ENCODE results near the gene MYCL. TPM values are rescaled to one million over a fixed set of nuclear protein-coding genes. Genes with fewer than 3 reads are reported as not detected.
A peak's percentile ranks its signal among the peaks of the same experiment; 100 is the strongest.

Gene MYCL
- total RNA-seq, 2 donors from 2014 or later, result 0.14 to 0.72 TPM

GRCh38 chr1:39898648-39899603 lies 2.8 kb downstream of the MYCL start:
- H3K9me3 Mint-ChIP-seq, result no peaks in the 10 kb centered on the region
- H3K27ac Mint-ChIP-seq, result no peak overlapping the region
- ATAC-seq, result no peak
- H3K36me3 Mint-ChIP-seq, result no peaks in the 10 kb centered on the region
- DNase-seq (ENCODE audit: low spot score in 2 of 2), result no peak

DNA sequence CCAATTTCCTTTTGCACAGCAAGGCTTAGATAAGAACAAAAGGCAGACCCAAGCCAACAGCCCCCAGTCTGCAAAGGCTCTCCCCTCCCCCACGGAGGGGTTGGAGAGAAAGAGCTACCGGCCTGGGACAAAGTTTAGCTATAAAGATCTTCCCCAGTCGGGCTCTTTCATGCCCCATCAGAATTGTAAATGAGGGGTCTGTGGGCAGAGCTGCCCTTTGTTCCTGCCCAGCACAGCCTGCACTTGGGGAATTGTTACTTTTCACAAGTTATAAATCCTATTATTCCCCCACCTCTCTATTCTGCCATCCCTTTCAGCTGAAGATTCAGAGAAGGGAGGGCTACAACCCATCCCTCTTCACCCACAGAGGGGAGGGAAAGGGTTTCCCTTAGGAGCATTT lies 3.5 kb downstream of the MYCL start:
- Mint-ChIP-seq H3K36me3 (no peaks in the 10 kb centered on the region), H3K9me3 (no peaks in the 10 kb centered on the region), H3K27ac (no peak overlapping the region)
- no peak for DNase-seq (ENCODE audit: low spot score in 2 of 2)
- ATAC-seq, result no peak

GRCh38 chr1:39896909-39897685 lies 4.6 kb downstream of the MYCL start:
- no peaks in the 10 kb centered on the region for H3K9me3 Mint-ChIP-seq
- ATAC-seq (no peak), DNase-seq (ENCODE audit: low spot score in 2 of 2) (no peak)
- H3K27ac Mint-ChIP-seq, result no peak overlapping the region
- H3K36me3 Mint-ChIP-seq, result no peaks in the 10 kb centered on the region

- Mint-ChIP-seq H3K27ac (no peak overlapping the region), H3K36me3 (no peaks in the 10 kb centered on the region), H3K9me3 (no peaks in the 10 kb centered on the region)
- DNase-seq (ENCODE audit: low spot score in 2 of 2) (no peak), ATAC-seq (no peak)
Measured at GRCh38 chr1:39895731-39896480, 5.8 kb downstream of the MYCL start.

- no peak for ATAC-seq
Measured at GRCh38 chr1:39894884-39895495, 6.7 kb downstream of the MYCL start.

DNA sequence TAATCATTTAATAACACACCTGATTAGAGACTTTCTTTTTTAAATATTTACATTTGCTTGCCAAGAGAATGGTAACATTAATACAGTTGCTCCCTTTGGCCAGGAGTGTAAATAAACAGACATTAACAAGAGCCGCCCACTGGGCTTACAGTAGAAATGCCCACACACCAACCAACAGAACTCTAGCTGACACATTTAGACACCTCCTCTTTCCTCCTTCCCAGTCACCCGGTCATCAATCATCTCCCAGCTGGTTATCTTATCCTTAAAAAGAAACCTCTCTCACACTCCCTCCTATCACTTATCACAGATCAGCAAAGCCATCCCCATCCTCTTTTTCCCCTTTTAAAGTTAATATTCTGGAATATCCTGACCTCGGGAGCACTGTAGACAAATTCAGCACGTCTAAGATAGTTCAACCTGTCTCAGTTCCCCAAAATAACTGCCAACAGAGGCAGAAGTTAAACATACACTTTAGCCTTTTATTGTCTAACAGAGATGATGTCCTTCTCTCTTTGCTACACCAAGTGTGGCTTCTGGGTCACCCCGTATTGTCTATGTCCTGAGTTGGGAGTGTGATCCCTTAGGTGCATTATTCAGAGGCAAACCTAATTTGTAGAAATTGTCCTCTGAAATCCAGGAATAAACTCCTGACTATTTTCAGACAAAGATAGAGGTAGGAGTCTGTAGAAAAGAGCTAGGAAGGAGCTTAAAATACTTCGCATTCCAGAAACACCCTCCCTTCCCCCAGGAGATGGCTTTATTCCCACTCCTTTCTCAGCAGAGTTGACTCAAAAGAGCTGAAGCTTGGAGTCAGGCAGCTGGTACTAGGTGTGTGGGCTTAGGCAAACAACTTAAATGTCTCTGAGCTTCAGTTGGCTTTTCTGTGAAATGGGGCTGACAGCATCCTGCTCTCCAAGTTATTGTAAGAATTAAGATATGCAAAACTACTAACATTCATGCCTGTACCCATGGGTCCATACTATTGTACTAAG lies 8.8 kb downstream of the MYCL start:
- Mint-ChIP-seq H3K27ac (no peak overlapping the region), H3K36me3 (no peaks in the 10 kb centered on the region), H3K9me3 (no peaks in the 10 kb centered on the region)
- ATAC-seq (no peak), DNase-seq (ENCODE audit: low spot score in 2 of 2) (no peak)

More at GRCh38 chr1:39894884-39895495, 6.7 kb downstream of the MYCL start:
- H3K36me3 Mint-ChIP-seq, result no peaks in the 10 kb centered on the region
- no peak overlapping the region for H3K27ac Mint-ChIP-seq
- DNase-seq (ENCODE audit: low spot score in 2 of 2), result no peak
- no peaks in the 10 kb centered on the region for H3K9me3 Mint-ChIP-seq

DNA sequence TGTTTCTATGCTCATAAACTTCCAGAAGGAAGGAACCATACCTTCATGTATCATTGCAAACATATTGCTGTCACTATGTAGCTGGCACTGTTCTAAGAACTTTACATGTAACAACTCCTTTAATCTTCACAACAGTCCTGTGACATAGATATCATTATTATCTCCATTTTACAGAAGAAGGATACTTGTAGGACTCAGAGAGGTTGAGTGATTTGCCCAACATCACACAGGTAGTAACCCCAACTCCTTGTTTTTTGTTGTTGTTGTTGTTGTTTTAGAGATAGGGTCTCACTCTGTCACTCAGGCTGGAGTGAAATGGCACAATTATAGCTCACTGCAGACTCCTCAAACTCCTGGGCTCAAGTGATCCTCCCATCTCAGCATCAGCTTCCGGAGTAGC lies 10.8 kb downstream of the MYCL start:
- no peaks in the 10 kb centered on the region for H3K36me3 Mint-ChIP-seq
- no peak for DNase-seq (ENCODE audit: low spot score in 2 of 2)
- H3K27ac Mint-ChIP-seq, result no peak overlapping the region
- H3K9me3 Mint-ChIP-seq, result no peaks in the 10 kb centered on the region
- ATAC-seq, result no peak

- ATAC-seq (no peak), DNase-seq (ENCODE audit: low spot score in 2 of 2) (no peak)
- Mint-ChIP-seq H3K9me3 (no peaks in the 10 kb centered on the region), H3K27ac (no peak overlapping the region), H3K36me3 (no peaks in the 10 kb centered on the region)
Measured at GRCh38 chr1:39890273-39890672, 11.4 kb downstream of the MYCL start.

DNA sequence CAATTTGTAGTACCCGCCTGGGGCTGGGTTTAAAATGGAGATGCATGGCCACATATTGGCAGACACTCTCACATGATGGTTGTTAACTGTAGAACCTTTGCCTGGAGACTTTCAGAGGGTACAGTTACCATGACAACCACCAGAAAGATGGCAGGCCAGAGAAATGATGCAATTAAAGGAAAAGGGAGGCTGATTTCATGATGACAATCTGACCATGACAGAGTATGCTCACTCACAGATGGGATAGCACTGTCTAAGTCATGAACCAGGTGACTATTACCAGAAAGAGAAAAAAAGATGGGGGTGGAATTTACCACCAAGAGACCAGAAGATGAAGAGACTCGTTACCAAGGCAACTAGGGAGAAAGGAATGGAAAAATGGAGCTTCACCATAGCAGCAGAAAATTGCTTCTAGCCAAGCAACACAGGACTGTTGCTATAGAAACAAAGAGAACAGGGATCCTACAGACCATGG lies 14.9 kb downstream of the MYCL start:
- H3K36me3 Mint-ChIP-seq, result peaks cover 16 to 21% of the 10 kb centered on the region in 2 donors
- DNase-seq (ENCODE audit: low spot score in 2 of 2) (no peak), ATAC-seq (peak; percentile 9 to 76)
- no peak overlapping the region for H3K27ac Mint-ChIP-seq
- no peaks in the 10 kb centered on the region for H3K9me3 Mint-ChIP-seq

DNA sequence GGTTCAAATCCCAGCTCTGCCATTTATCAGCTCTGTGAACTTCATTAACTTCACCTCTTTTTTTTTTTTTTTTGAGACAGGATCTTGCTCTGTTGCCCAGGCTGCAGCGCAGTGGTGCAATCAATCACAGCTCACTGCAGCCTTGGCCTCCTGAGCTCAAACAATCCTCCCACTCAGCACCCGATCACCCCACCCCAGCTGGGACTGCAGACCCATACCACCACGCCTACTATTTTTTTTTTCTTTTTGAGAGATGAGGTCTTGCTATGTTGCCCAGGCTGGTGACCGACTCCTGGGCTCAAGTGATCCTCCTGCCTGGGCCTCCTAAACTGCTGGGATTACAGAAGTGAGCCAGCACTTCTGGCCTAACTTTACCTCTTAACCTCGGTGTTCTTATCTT lies 16.2 kb downstream of the MYCL start:
- DNase-seq (ENCODE audit: low spot score in 2 of 2) (no peak), ATAC-seq (no peak)
- Mint-ChIP-seq H3K27ac (no peak overlapping the region), H3K9me3 (no peaks in the 10 kb centered on the region), H3K36me3 (peaks cover 20 to 29% of the 10 kb centered on the region in 2 donors)

DNA sequence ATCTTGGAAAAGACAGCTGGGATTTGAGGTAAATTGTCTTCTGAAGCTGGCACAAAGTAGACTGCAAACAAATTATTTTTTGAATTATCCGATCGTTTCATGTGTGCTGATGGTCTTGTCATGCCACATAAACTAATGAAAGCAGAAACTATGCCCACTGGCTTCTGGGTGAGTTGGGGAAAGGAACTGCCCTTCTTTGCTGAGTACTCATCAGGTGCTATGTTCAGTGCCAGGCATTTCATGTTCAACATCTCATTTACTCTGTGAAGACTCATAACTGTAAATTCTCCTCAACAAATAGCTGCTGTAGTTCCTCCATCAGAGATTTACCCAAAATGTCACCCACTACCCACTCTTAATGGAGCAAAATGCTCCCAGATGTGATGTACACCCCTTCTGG lies 19.6 kb downstream of the MYCL start:
- H3K9me3 Mint-ChIP-seq, result no peaks in the 10 kb centered on the region
- H3K36me3 Mint-ChIP-seq, result peaks cover 20 to 44% of the 10 kb centered on the region in 2 donors
- H3K27ac Mint-ChIP-seq, result peak overlapping the region; percentile 74 to 91
- no peak for ATAC-seq
- DNase-seq (ENCODE audit: low spot score in 2 of 2), result no peak

DNA sequence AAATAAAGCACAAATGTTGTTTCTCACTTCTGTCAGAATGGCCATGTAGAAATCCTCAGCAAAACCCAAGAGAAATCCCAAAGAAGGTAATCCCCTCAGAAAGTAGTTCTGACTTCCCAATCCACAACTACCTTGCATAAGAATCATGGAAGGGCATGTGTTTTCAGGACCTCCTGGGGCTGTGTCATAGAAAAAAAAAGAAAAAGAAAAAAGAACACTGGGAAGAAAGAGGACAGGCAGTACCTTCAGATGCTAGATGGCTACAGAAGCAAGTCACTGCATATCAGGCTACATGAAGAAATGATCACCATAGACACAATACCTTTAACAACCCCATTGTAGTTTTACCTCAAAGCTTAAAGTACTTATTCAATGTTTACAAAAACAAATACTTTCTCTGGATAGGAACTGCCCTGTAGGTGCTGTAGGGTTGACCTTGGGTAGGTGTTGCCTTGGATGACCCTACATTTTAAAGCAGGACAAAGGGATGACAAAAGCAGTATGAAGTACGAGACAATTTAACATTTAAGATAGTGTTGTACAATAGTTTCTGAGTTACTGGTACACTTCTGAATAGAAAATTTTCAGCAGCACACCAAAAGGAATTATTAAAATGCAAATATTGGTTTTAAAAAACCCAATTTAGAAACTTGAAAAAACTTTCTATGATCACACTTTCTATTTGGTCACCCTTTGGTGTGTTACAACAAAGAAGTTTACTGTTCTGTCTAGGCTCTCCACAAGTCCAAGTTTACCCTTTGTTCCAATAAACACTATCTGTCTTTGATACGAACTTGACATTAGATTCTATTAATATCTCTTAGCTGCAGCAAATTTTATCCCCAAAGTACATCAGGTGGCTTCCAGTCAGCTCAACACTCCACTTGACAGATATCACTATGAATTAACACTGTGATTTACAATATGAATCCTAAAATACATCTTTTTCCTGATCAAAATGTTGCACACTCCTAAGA lies 23.4 kb downstream of the MYCL start:
- no peaks in the 10 kb centered on the region for H3K9me3 Mint-ChIP-seq
- peaks cover 18 to 47% of the 10 kb centered on the region in 2 donors for H3K36me3 Mint-ChIP-seq
- no peak overlapping the region for H3K27ac Mint-ChIP-seq
- DNase-seq (ENCODE audit: low spot score in 2 of 2) (no peak), ATAC-seq (no peak)

- H3K36me3 Mint-ChIP-seq, result peaks cover 9 to 38% of the 10 kb centered on the region in 2 donors
- H3K27ac Mint-ChIP-seq, result no peak overlapping the region
Measured at GRCh38 chr1:39877231-39877778, 24.4 kb downstream of the MYCL start.

GRCh38 chr1:39876144-39876543 lies 25.6 kb downstream of the MYCL start:
- Mint-ChIP-seq H3K36me3 (peaks cover 0 to 30% of the 10 kb centered on the region in 2 donors), H3K27ac (no peak overlapping the region), H3K9me3 (no peaks in the 10 kb centered on the region)
- ATAC-seq, result no peak
- DNase-seq (ENCODE audit: low spot score in 2 of 2), result no peak

More at GRCh38 chr1:39877231-39877778, 24.4 kb downstream of the MYCL start:
- no peak for ATAC-seq
- H3K9me3 Mint-ChIP-seq, result no peaks in the 10 kb centered on the region
- no peak for DNase-seq (ENCODE audit: low spot score in 2 of 2)
